ENCODE measurements around the gene RTF1. TPM values are rescaled to one million over a fixed set of nuclear protein-coding genes. Genes with fewer than 3 reads are reported as not detected.

Gene RTF1
- total RNA-seq, 1 donor from 2014 or later: 73.8 TPM

DNA sequence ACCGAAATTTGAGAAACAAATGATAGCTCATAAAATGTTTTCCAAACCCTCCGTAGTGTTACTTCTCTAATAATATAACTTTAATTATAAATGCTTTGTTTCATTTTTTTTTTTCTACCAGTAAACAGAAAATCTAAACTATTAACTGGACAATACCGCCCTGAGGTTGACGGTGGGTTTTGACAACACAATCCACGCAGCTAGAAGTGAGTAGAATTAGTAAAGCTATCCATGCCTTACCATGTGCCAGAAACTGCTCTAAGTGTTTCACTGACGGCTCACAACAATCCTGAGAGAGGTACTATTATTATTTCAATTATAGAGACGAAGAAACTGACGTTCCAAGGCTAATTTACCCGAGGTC is 15.0 kb upstream of the RTF1 start:
- H3K36me3 ChIP-seq: no peaks in the 10 kb centered on the region
- H3K9me3 ChIP-seq (ENCODE audit: low read depth): no peaks in the 10 kb centered on the region
- no peak for TF ChIP-seq EZH2phosphoT487 (IDR thresholded peaks at IDR 0.05)
- TF ChIP-seq EZH2 (IDR thresholded peaks at IDR 0.05): no peak
- TF ChIP-seq, protein P1, sequence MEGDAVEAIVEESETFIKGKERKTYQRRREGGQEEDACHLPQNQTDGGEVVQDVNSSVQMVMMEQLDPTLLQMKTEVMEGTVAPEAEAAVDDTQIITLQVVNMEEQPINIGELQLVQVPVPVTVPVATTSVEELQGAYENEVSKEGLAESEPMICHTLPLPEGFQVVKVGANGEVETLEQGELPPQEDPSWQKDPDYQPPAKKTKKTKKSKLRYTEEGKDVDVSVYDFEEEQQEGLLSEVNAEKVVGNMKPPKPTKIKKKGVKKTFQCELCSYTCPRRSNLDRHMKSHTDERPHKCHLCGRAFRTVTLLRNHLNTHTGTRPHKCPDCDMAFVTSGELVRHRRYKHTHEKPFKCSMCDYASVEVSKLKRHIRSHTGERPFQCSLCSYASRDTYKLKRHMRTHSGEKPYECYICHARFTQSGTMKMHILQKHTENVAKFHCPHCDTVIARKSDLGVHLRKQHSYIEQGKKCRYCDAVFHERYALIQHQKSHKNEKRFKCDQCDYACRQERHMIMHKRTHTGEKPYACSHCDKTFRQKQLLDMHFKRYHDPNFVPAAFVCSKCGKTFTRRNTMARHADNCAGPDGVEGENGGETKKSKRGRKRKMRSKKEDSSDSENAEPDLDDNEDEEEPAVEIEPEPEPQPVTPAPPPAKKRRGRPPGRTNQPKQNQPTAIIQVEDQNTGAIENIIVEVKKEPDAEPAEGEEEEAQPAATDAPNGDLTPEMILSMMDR (IDR thresholded peaks at IDR 0.05): no peak
- no peaks in the 10 kb centered on the region for H3K9me3 Mint-ChIP-seq
- H3K27ac ChIP-seq: peak overlapping the region; percentile 57
- peaks cover 4% of the 10 kb centered on the region for H3F3A ChIP-seq (ENCODE audit: low read depth)
- H3K4me2 ChIP-seq: peak overlapping the region; percentile 88
- H3K9ac ChIP-seq: peak overlapping the region; percentile 72
- H3K27me3 ChIP-seq: no peaks in the 10 kb centered on the region
- no peaks in the 10 kb centered on the region for H3K4me1 ChIP-seq
- H3K27ac Mint-ChIP-seq: peak overlapping the region; percentile 95
- H3K27me3 Mint-ChIP-seq (ENCODE audit: insufficient read depth, low read depth): no peaks in the 10 kb centered on the region
- H3K4me1 Mint-ChIP-seq: peaks cover 5% of the 10 kb centered on the region
- peaks cover 11% of the 10 kb centered on the region for H3K79me2 ChIP-seq (ENCODE audit: low read depth)
- no peaks in the 10 kb centered on the region for H4K20me1 ChIP-seq (ENCODE audit: low read depth)
- H3K4me3 Mint-ChIP-seq: peak overlapping the region; percentile 95
- peak overlapping the region; percentile 96 for H2AFZ ChIP-seq (replicated peaks)
- H3K4me3 ChIP-seq: peak overlapping the region; percentile 76
- H3K36me3 Mint-ChIP-seq: no peaks in the 10 kb centered on the region
- no peak for DNase-seq (ENCODE audit: low spot score)

GRCh38 chr15:41407341-41407740 is 9.6 kb upstream of the RTF1 start:
- H3K27ac Mint-ChIP-seq: no peak overlapping the region
- Histone ChIP-seq H3K36me3 (no peaks in the 10 kb centered on the region), H2AFZ (replicated peaks) (no peak overlapping the region), H3K27ac (no peak overlapping the region), H3K27me3 (no peaks in the 10 kb centered on the region), H4K20me1 (ENCODE audit: low read depth) (no peaks in the 10 kb centered on the region), H3K4me1 (no peaks in the 10 kb centered on the region), H3K79me2 (ENCODE audit: low read depth) (no peaks in the 10 kb centered on the region), H3K9ac (no peak overlapping the region), H3K9me3 (ENCODE audit: low read depth) (no peaks in the 10 kb centered on the region), H3K4me3 (no peak overlapping the region), H3F3A (ENCODE audit: low read depth) (no peaks in the 10 kb centered on the region), H3K4me2 (no peak overlapping the region)
- no peak for DNase-seq (ENCODE audit: low spot score)
- TF ChIP-seq EZH2phosphoT487 (IDR thresholded peaks at IDR 0.05) (no peak), EZH2 (IDR thresholded peaks at IDR 0.05) (no peak)
- TF ChIP-seq, protein P1 (IDR thresholded peaks at IDR 0.05): no peak
- no peak overlapping the region for H3K4me3 Mint-ChIP-seq
- H3K9me3 Mint-ChIP-seq: no peaks in the 10 kb centered on the region
- H3K36me3 Mint-ChIP-seq: no peaks in the 10 kb centered on the region
- H3K4me1 Mint-ChIP-seq: peaks cover 5% of the 10 kb centered on the region
- H3K27me3 Mint-ChIP-seq (ENCODE audit: insufficient read depth, low read depth): peaks cover 2% of the 10 kb centered on the region

DNA sequence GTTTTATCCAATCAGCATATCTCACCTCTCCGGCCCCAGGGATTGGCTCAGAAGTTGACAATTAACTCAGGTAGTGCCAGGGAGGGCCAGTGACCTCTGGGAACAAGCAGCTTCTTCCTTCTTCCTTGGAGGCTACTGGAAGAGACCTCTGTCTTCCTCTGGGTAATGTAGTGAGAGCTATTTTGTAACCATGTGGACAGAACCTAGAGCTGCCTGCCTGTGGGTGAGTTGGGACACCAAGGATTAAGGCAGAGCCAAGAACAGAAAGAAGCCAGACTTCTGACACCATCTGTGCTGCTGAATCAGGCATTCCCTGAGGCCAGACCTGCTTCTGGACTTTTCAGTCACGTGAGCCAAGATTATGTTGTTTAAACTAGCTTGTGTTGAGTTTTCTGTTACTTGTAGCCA is 8.7 kb upstream of the RTF1 start:
- no peaks in the 10 kb centered on the region for H4K20me1 ChIP-seq (ENCODE audit: low read depth)
- H2AFZ ChIP-seq (replicated peaks): no peak overlapping the region
- no peak for DNase-seq (ENCODE audit: low spot score)
- H3K4me1 ChIP-seq: no peaks in the 10 kb centered on the region
- peaks cover 3% of the 10 kb centered on the region for H3K4me1 Mint-ChIP-seq
- no peak overlapping the region for H3K4me2 ChIP-seq
- H3K4me3 Mint-ChIP-seq: no peak overlapping the region
- H3K27me3 ChIP-seq: no peaks in the 10 kb centered on the region
- H3K36me3 Mint-ChIP-seq: no peaks in the 10 kb centered on the region
- H3K9me3 ChIP-seq (ENCODE audit: low read depth): no peaks in the 10 kb centered on the region
- no peak overlapping the region for H3K27ac ChIP-seq
- H3K27me3 Mint-ChIP-seq (ENCODE audit: insufficient read depth, low read depth): peaks cover 2% of the 10 kb centered on the region
- no peak overlapping the region for H3K4me3 ChIP-seq
- H3F3A ChIP-seq (ENCODE audit: low read depth): no peaks in the 10 kb centered on the region
- H3K36me3 ChIP-seq: no peaks in the 10 kb centered on the region
- TF ChIP-seq EZH2phosphoT487 (IDR thresholded peaks at IDR 0.05): no peak
- no peak for TF ChIP-seq EZH2 (IDR thresholded peaks at IDR 0.05)
- TF ChIP-seq, protein P1 (IDR thresholded peaks at IDR 0.05): no peak
- H3K9me3 Mint-ChIP-seq: no peaks in the 10 kb centered on the region
- no peak overlapping the region for H3K9ac ChIP-seq
- H3K27ac Mint-ChIP-seq: no peak overlapping the region
- H3K79me2 ChIP-seq (ENCODE audit: low read depth): no peaks in the 10 kb centered on the region

Data from neural progenitor cell (in vitro differentiated cells).